Stomach (tissue), 4 donors: ENCODE results near the gene BLVRA.

ENCODE experiments used
- CTCF ChIP-seq, 7 experiments: fragments of 450-650 bp in 4 of 7; fragments of 200-600 bp in 3 of 7; sonication (generic) in 3 of 7; IDR thresholded peaks; one replicate each; pipeline ENCODE4 v1.5.1; 2016 to 2019; ENCODE audit warnings: antibody characterized with exemption in 7 of 7, control low read depth in 2 of 7, mild to moderate bottlenecking in 1 of 7
- EP300 ChIP-seq: sonication (generic); formaldehyde crosslinking; IDR thresholded peaks from one replicate; pipeline ENCODE4 v1.6.1; 2017; ENCODE audit warnings: antibody characterized with exemption
- POLR2AphosphoS5 ChIP-seq, 3 donors: sonication (generic); formaldehyde crosslinking; IDR thresholded peaks; one replicate each; pipeline ENCODE4 v1.6.1; 2016; ENCODE audit warnings: antibody characterized with exemption in 3 of 3

- TF ChIP-seq POLR2AphosphoS5 (IDR thresholded peaks at IDR 0.05) (no peak), CTCF (IDR thresholded peaks at IDR 0.05) (no peak), EP300 (no peak)
These were observed 4.7 kb downstream of the BLVRA start for GRCh38 chr7:43763183-43763582.
